Brain microvascular endothelial cell (primary cell): ENCODE data around the gene SIAH1.
A peak's percentile ranks its signal among the peaks of the same experiment; 100 is the strongest.
"Not testable (repeated sequence)": the region's sequence is repeated elsewhere in the genome, so short reads cannot be mapped to it uniquely, and the experiment has no call there.

ENCODE experiments used
- DNase-seq: peaks from one replicate; pipeline ENCODE4 v3.0.0-alpha.2; 2020
- H3K27ac ChIP-seq: fragments of 250-450 bp; sonication (Bioruptor Pico); 2 replicates; pipeline ENCODE4 v1.5.1; 2020; ENCODE audit warnings: mild to moderate bottlenecking, moderate library complexity
- H3K27me3 ChIP-seq: fragments of 250-450 bp; sonication (Bioruptor Pico); replicated peaks from 2 replicates; pipeline ENCODE4 v1.5.1; 2020; ENCODE audit warnings: mild to moderate bottlenecking
- H3K36me3 ChIP-seq: fragments of 250-450 bp; sonication (Bioruptor Pico); replicated peaks from 2 replicates; pipeline ENCODE4 v1.5.1; 2020; ENCODE audit warnings: mild to moderate bottlenecking
- H3K4me3 ChIP-seq: 2 replicates; pipeline ENCODE4 v1.5.1; 2011; ENCODE audit warnings: low read depth, mild to moderate bottlenecking, control low read depth, low read length, moderate library complexity
- CTCF ChIP-seq: IDR thresholded peaks from 2 replicates; pipeline ENCODE4 v1.5.1; 2011; ENCODE audit warnings: low read depth, mild to moderate bottlenecking, moderate library complexity, low read length, control low read depth, inconsistent platforms; ENCODE audit errors: missing control alignments
- in situ Hi-C: cut with HindIII; loops from 2 replicates; pipeline ENCODE4 v1.10.0; 2017; ENCODE audit warnings: low sequenced_read_pairs, low pct_ligation_motif_present

The SIAH1 gene

GRCh38 chr16:48413272-48413671, 28.1 kb upstream of the SIAH1 start:
- in situ Hi-C loops, result no loop called here
- no peak for TF ChIP-seq CTCF
- Histone ChIP-seq H3K27me3 (no peaks in the 10 kb centered on the region), H3K4me3 (no peak overlapping the region), H3K36me3 (no peaks in the 10 kb centered on the region), H3K27ac (no peak overlapping the region)
- DNase-seq, result no peak

DNA sequence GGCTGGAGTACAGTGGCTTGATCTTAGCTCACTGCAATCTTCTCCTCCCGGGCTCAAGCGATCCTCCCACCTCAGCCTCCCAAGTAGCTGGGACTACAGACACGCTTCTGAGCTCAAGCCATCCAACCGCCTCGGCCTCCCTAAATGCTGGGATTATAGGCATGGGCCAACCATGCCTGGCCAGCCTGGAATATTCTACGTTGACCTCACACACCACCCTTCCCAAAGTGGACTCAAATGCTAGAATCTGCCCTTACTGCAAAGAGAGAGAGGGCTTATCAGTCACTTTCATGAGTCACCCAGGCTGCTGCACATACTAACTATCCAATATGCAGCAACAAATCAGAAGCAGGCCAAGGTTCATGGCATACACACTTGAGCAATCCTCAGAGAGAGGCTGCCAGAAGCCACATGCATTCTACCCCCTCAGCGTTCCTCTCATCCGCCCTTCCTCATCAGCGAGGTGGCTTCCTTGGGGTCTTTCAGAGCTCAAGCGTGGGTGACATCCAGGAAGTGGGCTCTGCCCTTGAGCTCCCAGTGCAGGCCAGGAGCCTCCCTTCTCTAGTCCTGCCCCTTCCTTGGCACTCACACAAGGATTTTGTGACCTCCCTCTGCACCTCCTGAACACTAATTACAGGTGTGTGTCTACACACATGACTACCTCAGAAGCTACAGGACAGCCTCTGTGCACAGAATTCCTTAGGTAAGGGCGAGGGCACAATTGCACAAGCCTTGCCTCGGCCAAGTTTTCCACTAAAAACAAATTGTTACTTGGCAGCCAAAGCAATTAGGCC, 24.8 kb upstream of the SIAH1 start:
- H3K27me3 ChIP-seq, result no peaks in the 10 kb centered on the region
- H3K27ac ChIP-seq, result peak overlapping the region; percentile 43
- no peaks in the 10 kb centered on the region for H3K36me3 ChIP-seq
- no peak for TF ChIP-seq CTCF
- no peak overlapping the region for H3K4me3 ChIP-seq
- DNase-seq, result peak; percentile 95
- in situ Hi-C loops, result no loop called here

- no peak for TF ChIP-seq CTCF
Measured at GRCh38 chr16:48408688-48409087, 23.5 kb upstream of the SIAH1 start.

GRCh38 chr16:48405907-48406306, 20.7 kb upstream of the SIAH1 start:
- no peaks in the 10 kb centered on the region for H3K27me3 ChIP-seq

More at GRCh38 chr16:48408688-48409087, 23.5 kb upstream of the SIAH1 start:
- Histone ChIP-seq H3K36me3 (no peaks in the 10 kb centered on the region), H3K27me3 (no peaks in the 10 kb centered on the region), H3K4me3 (no peak overlapping the region), H3K27ac (no peak overlapping the region)
- in situ Hi-C loops, result no loop called here
- peak; percentile 89 for DNase-seq

GRCh38 chr16:48405153-48405552, 19.9 kb upstream of the SIAH1 start:
- in situ Hi-C loops, result no loop called here

More at GRCh38 chr16:48405907-48406306, 20.7 kb upstream of the SIAH1 start:
- DNase-seq, result no peak
- no peaks in the 10 kb centered on the region for H3K36me3 ChIP-seq
- H3K27ac ChIP-seq, result no peak overlapping the region
- in situ Hi-C loops, result no loop called here
- H3K4me3 ChIP-seq, result no peak overlapping the region
- TF ChIP-seq CTCF, result no peak

GRCh38 chr16:48402547-48402946, 17.3 kb upstream of the SIAH1 start:
- DNase-seq, H3K36me3 ChIP-seq, H3K27me3 ChIP-seq, H3K4me3 ChIP-seq, in situ Hi-C loops, H3K27ac ChIP-seq: not testable (repeated sequence)

More at GRCh38 chr16:48405153-48405552, 19.9 kb upstream of the SIAH1 start:
- no peak for TF ChIP-seq CTCF
- no peak for DNase-seq
- no peak overlapping the region for H3K27ac ChIP-seq
- H3K27me3 ChIP-seq, result no peaks in the 10 kb centered on the region
- H3K36me3 ChIP-seq, result no peaks in the 10 kb centered on the region
- H3K4me3 ChIP-seq, result no peak overlapping the region
